AG09319 (cell line): Measurements from ENCODE around the gene IL17RE.

ENCODE experiments used
- DNase-seq: peaks from one replicate; pipeline ENCODE4 v3.0.0-alpha.2; 2010; ENCODE audit warnings: low read depth; ENCODE audit errors: extremely low read depth
- TF ChIP-seq, protein P1 (sequence below): IDR thresholded peaks from 2 replicates; pipeline ENCODE4 v1.5.1; 2011; ENCODE audit warnings: low read depth, mild to moderate bottlenecking, inconsistent platforms, low read length, moderate library complexity

IL17RE gene

GRCh38 chr3:9903238-9903624, 583 bp downstream of the IL17RE start:
- TF ChIP-seq, protein P1, sequence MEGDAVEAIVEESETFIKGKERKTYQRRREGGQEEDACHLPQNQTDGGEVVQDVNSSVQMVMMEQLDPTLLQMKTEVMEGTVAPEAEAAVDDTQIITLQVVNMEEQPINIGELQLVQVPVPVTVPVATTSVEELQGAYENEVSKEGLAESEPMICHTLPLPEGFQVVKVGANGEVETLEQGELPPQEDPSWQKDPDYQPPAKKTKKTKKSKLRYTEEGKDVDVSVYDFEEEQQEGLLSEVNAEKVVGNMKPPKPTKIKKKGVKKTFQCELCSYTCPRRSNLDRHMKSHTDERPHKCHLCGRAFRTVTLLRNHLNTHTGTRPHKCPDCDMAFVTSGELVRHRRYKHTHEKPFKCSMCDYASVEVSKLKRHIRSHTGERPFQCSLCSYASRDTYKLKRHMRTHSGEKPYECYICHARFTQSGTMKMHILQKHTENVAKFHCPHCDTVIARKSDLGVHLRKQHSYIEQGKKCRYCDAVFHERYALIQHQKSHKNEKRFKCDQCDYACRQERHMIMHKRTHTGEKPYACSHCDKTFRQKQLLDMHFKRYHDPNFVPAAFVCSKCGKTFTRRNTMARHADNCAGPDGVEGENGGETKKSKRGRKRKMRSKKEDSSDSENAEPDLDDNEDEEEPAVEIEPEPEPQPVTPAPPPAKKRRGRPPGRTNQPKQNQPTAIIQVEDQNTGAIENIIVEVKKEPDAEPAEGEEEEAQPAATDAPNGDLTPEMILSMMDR: no peak
- no peak for DNase-seq

DNA sequence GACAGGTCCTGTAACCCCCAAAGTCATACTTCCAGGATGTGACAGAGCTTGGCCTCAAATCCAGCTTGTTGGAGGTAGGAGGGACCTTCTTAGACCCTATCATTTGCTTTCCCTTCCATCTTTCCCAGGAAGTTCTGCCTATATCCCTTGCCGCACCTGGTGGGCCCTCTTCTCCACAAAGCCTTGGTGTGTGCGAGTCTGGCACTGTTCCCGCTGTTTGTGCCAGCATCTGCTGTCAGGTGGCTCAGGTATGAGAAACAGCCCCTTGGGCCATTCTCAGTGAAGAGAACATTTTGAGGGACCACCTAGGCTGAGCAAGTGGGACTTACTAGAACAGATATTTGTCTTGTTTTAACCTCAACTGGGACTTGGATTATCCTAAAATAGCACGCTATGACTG, 1.3 kb downstream of the IL17RE start:
- DNase-seq: no peak
- TF ChIP-seq, protein P1: no peak

- no peak for DNase-seq
- TF ChIP-seq, protein P1: no peak
These were observed 3.8 kb downstream of the IL17RE start for GRCh38 chr3:9906480-9906879.

- no peak for DNase-seq
- TF ChIP-seq, protein P1: no peak
These were observed 5.6 kb downstream of the IL17RE start for GRCh38 chr3:9908286-9908685.

- DNase-seq: no peak
- TF ChIP-seq, protein P1: no peak
These were observed 6.8 kb downstream of the IL17RE start for GRCh38 chr3:9909221-9910013.

DNA sequence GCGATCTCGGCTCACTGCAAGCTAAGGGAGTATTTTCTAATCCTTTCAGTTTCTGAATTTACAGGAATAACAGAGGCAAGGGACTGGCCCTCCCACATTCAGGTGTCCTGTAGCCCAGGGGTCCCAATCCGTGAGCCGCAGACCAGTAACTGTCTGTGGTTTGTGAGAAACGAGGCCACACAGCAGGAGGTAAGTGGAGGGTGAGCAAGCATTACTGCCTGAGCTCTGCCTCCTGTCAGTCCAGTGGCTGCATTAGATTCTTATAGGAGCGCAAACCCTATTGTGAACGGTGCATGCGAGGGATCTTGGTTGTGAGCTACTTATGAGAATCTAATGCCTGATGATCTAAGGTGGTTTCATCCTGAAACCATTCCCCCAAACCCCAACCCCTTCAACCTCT, 9.2 kb downstream of the IL17RE start:
- TF ChIP-seq, protein P1: no peak
- DNase-seq: no peak

GRCh38 chr3:9912294-9912935, 9.8 kb downstream of the IL17RE start:
- no peak for DNase-seq
- TF ChIP-seq, protein P1: no peak
